HCT116 (cell line): ENCODE measurements around the gene MAGI3. TPM values are rescaled to one million over a fixed set of nuclear protein-coding genes. Genes with fewer than 3 reads are reported as not detected.

Source experiments
- ATAC-seq: fragments of 200-7000 bp; cut with Tn5 transposase; 2 replicates; pipeline ENCODE4 v1.9.1; 2020; ENCODE audit warnings: mild to moderate bottlenecking, moderate library complexity
- BruUV-seq: library from RNA; stranded (reverse); fragments of 400-500 nt; replicated peaks from 2 replicates; lab custom pipeline; 2021; lab: Mats Ljungman, UMichigan
- CTCF ChIA-PET: fragments of 300-600 bp; sonication (Branson Sonifier 250); formaldehyde crosslinking; loops from one replicate; lab custom pipeline; 2021; ENCODE audit warnings: antibody characterized with exemption; lab: Charles Lee
- POLR2A ChIA-PET: fragments of 300-600, 350-600 bp; sonication (Branson Sonifier 250); formaldehyde crosslinking; loops from one replicate; lab custom pipeline; 2021; ENCODE audit warnings: antibody characterized with exemption; lab: Charles Lee
- RAD21 ChIA-PET, 2 experiments: fragments of 300-600 bp; sonication (Branson Sonifier 250); formaldehyde crosslinking; loops; one replicate each; lab custom pipeline; 2023; ENCODE audit warnings: low total read pairs in 2 of 2; ENCODE audit not compliant: uncharacterized antibody in 2 of 2, unreplicated experiment in 2 of 2, low non-redundant PET in 1 of 2; lab: Charles Lee
- DNase-seq: peaks from one replicate; pipeline ENCODE4 v3.0.0-alpha.2; 2010; ENCODE audit warnings: low read depth, low spot score
- H2AFZ ChIP-seq: fragments of 200-600 bp; shearing (Covaris generic), sonication (generic); 2 replicates; pipeline ENCODE4 v1.6.1; 2017; ENCODE audit warnings: low read depth, mixed run types, mixed read lengths, antibody characterized with exemption, low read length; ENCODE audit not compliant: poor library complexity, severe bottlenecking
- H3K27ac ChIP-seq: 2 replicates; pipeline ENCODE4 v1.5.1; 2012; ENCODE audit warnings: low read depth, low read length
- H3K27me3 ChIP-seq: fragments of 200-600 bp; sonication (generic); 2 replicates; pipeline ENCODE4 v1.6.1; 2016; ENCODE audit warnings: mixed run types, low read length, mixed read lengths; ENCODE audit not compliant: insufficient read depth
- H3K36me3 ChIP-seq, 2 experiments: fragments of 200-500 bp in 1 of 2; fragments of 200-600 bp in 1 of 2; sonication (Bioruptor generic) in 1 of 2; sonication (generic) in 1 of 2; 2 replicates each; pipeline versions ENCODE4 v1.5.1 to v1.6.1; 2014 to 2016; ENCODE audit warnings: low read length in 2 of 2, inconsistent platforms in 1 of 2, mixed read lengths in 1 of 2, mixed run types in 1 of 2; ENCODE audit not compliant: insufficient read depth in 2 of 2, control insufficient read depth in 1 of 2
- H3K4me1 ChIP-seq, 2 experiments: fragments of 200-600 bp in 1 of 2; sonication (generic) in 1 of 2; 2 replicates each; pipeline versions ENCODE4 v1.5.1 to v1.6.1; 2012 to 2017; ENCODE audit warnings: low read length in 2 of 2, inconsistent platforms in 1 of 2, mild to moderate bottlenecking in 1 of 2, mixed read lengths in 1 of 2, mixed run types in 1 of 2, moderate library complexity in 1 of 2; ENCODE audit not compliant: insufficient read depth in 2 of 2, control insufficient read depth in 1 of 2
- H3K4me2 ChIP-seq: fragments of 200-600 bp; sonication (generic); 2 replicates; pipeline ENCODE4 v1.6.1; 2017; ENCODE audit warnings: mixed run types, low read length, mixed read lengths
- H3K4me3 ChIP-seq, 2 experiments: fragments of 200-600 bp in 1 of 2; sonication (generic) in 1 of 2; replicated peaks in 1 of 2; 2 replicates each; pipeline ENCODE4 v1.5.1; 2011 to 2016; ENCODE audit warnings: low read length in 2 of 2, control low read depth in 1 of 2, low read depth in 1 of 2, mild to moderate bottlenecking in 1 of 2, mixed read lengths in 1 of 2, mixed run types in 1 of 2
- H3K79me2 ChIP-seq: fragments of 200-600 bp; sonication (generic); 2 replicates; pipeline ENCODE4 v1.6.1; 2017; ENCODE audit warnings: mild to moderate bottlenecking, mixed run types, low read length, moderate library complexity, mixed read lengths; ENCODE audit not compliant: insufficient read depth
- H3K9ac ChIP-seq: fragments of 200-600 bp; sonication (generic); 2 replicates; pipeline ENCODE4 v1.6.1; 2016; ENCODE audit warnings: low read length, mixed read lengths
- H3K9me2 ChIP-seq: fragments of 200-600 bp; sonication (generic), shearing (Covaris generic); 2 replicates; pipeline ENCODE4 v1.6.1; 2017; ENCODE audit warnings: mixed run types, mild to moderate bottlenecking, moderate library complexity; ENCODE audit not compliant: insufficient read depth
- H3K9me3 ChIP-seq, 2 experiments: fragments of 200-500 bp in 1 of 2; fragments of 200-600 bp in 1 of 2; sonication (Bioruptor generic) in 1 of 2; sonication (generic) in 1 of 2; 2 replicates each; pipeline ENCODE4 v1.6.1; 2014 to 2017; ENCODE audit warnings: low read length in 2 of 2, mixed read lengths in 2 of 2, inconsistent platforms in 1 of 2, low read depth in 1 of 2, mild to moderate bottlenecking in 1 of 2, mixed run types in 1 of 2, moderate library complexity in 1 of 2; ENCODE audit not compliant: control insufficient read depth in 1 of 2, insufficient read depth in 1 of 2
- H4K20me1 ChIP-seq: fragments of 200-600 bp; sonication (generic), shearing (Covaris generic); 2 replicates; pipeline ENCODE4 v1.6.1; 2017; ENCODE audit warnings: mixed run types, mild to moderate bottlenecking, moderate library complexity; ENCODE audit not compliant: insufficient read depth
- CBX3 ChIP-seq: IDR thresholded peaks from 2 replicates; pipeline ENCODE4 v1.6.1; 2012; ENCODE audit warnings: low read depth
- CEBPB ChIP-seq: IDR thresholded peaks from 2 replicates; pipeline ENCODE4 v1.6.1; 2012; ENCODE audit warnings: low read depth
- EGR1 ChIP-seq: IDR thresholded peaks from 2 replicates; pipeline ENCODE4 v1.6.1; 2012; ENCODE audit warnings: low read depth
- JUND ChIP-seq: IDR thresholded peaks from 2 replicates; pipeline ENCODE4 v1.6.1; 2012
- POLR2A ChIP-seq: IDR thresholded peaks from 2 replicates; pipeline ENCODE4 v1.7.0; 2011; ENCODE audit warnings: borderline replicate concordance; ENCODE audit not compliant: insufficient read depth, insufficient read length; ENCODE audit errors: extremely low read depth
- POLR2AphosphoS5 ChIP-seq: IDR thresholded peaks from 2 replicates; pipeline ENCODE4 v1.6.1; 2011; ENCODE audit warnings: mild to moderate bottlenecking, low read depth, low read length, moderate library complexity
- RAD21 ChIP-seq: IDR thresholded peaks from 2 replicates; pipeline ENCODE4 v1.6.1; 2012; ENCODE audit warnings: low read depth, mild to moderate bottlenecking
- SP1 ChIP-seq: IDR thresholded peaks from 2 replicates; pipeline ENCODE4 v1.6.1; 2012; ENCODE audit warnings: low read depth
- SRF ChIP-seq: IDR thresholded peaks from 2 replicates; pipeline ENCODE4 v1.6.1; 2012; ENCODE audit warnings: low read depth
- TCF7L2 ChIP-seq: IDR thresholded peaks from 2 replicates; pipeline ENCODE4 v1.7.0; 2011; ENCODE audit warnings: borderline replicate concordance, inconsistent platforms; ENCODE audit not compliant: insufficient read depth, insufficient read length; ENCODE audit errors: extremely low read depth
- YY1 ChIP-seq: IDR thresholded peaks from 2 replicates; pipeline ENCODE4 v1.6.1; 2011; ENCODE audit warnings: low read length, low read depth, moderate library complexity, mild to moderate bottlenecking; ENCODE audit not compliant: insufficient replicate concordance; ENCODE audit errors: extremely low read depth
- ZNF274 ChIP-seq: fragments of 200-500 bp; sonication (Bioruptor generic); IDR thresholded peaks from 2 replicates; pipeline ENCODE4 v1.6.1; 2014; ENCODE audit warnings: mild to moderate bottlenecking, low read depth, low read length, inconsistent platforms
- intact Hi-C: fragments of 100-400 bp; cut with micrococcal nuclease; formaldehyde crosslinking; loops from 2 replicates; pipeline ENCODE4 v1.10.0; 2022
- total RNA-seq: library from RNA; stranded (reverse); gene quantifications from one replicate; pipeline ENCODE4 v1.2.1, GENCODE V29; 2021; ENCODE audit not compliant: unreplicated experiment
- TF ChIP-seq, protein P1 (sequence below): IDR thresholded peaks from 2 replicates; pipeline ENCODE4 v1.6.1; 2012
- TF ChIP-seq, protein P2 (sequence below): IDR thresholded peaks from 2 replicates; pipeline ENCODE4 v1.6.1; 2012
- TF ChIP-seq, protein P3 (sequence below), 3 experiments: fragments of 200-600 bp in 1 of 3; sonication (generic) in 1 of 3; IDR thresholded peaks in 2 of 3; conservative IDR thresholded peaks in 1 of 3; 2 replicates each; pipeline ENCODE4 v1.5.1; 2012 to 2017; ENCODE audit warnings: low read depth in 2 of 3, low read length in 2 of 3, antibody characterized with exemption in 1 of 3, borderline replicate concordance in 1 of 3, control low read depth in 1 of 3, mild to moderate bottlenecking in 1 of 3, mixed read lengths in 1 of 3, mixed run types in 1 of 3, moderate library complexity in 1 of 3; ENCODE audit not compliant: insufficient read depth in 1 of 3
- TF ChIP-seq, protein P4 (sequence below): IDR thresholded peaks from 2 replicates; pipeline ENCODE4 v1.6.1; 2011; ENCODE audit warnings: mild to moderate bottlenecking, low read length, moderate library complexity; ENCODE audit not compliant: insufficient replicate concordance; ENCODE audit errors: extremely low read depth
- TF ChIP-seq, protein P5 (sequence below): IDR thresholded peaks from 2 replicates; pipeline ENCODE4 v1.6.1; 2012; ENCODE audit warnings: low read depth

The MAGI3 gene
- total RNA-seq, 1 experiment from 2014 or later, result 11.8 TPM

DNA sequence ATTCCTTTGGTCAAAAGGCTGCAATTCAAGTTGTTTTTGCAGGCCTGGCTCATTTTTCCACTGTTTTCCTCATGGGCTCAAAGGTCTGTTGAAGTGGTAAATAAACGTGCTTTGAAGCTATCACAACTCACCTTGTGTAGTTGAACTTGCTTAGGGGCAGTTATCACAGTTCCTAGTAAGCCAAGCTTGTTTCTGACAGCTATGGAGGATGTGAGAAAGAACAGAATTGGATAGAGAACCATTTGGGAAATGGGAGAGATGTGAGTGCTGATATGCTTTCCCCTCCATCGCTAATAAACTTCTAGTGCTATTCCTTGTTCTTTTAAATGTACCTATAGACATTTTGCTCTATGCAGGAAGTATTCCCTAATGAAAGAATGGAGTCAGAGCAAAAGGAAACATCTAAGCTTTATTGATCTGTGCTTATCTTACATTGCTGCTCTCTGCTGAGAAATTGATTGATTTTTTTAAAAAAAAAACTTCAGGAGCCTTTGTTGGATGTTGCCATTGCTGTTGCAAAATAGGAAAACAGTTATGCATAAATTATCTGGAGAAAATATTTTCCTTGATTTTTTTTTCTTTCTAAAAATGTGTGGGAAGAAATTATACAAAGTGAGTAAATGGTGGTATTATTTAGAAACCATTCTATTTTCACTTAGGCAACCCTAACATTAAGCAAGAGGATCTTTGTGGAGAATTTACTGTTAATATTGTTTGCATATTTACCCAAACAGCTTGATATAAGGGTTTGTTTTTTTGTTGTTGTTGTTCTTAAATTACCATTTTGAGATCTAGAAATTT lies 118.2 kb downstream of the MAGI3 start:
- H3K9ac ChIP-seq, result no peak overlapping the region
- H4K20me1 ChIP-seq, result no peaks in the 10 kb centered on the region
- no peaks in the 10 kb centered on the region for H3K9me2 ChIP-seq
- H3K27me3 ChIP-seq, result no peaks in the 10 kb centered on the region
- H3K27ac ChIP-seq, result no peak overlapping the region
- no peaks in the 10 kb centered on the region for H3K36me3 ChIP-seq
- no peak for DNase-seq
- intact Hi-C loops, result no loop called here
- no peaks in the 10 kb centered on the region for H3K4me1 ChIP-seq
- RAD21 ChIA-PET, result no interaction called here
- peaks cover 9 to 11% of the 10 kb centered on the region in 2 experiments; a peak in 2 of 4 replicates for H3K9me3 ChIP-seq
- TF ChIP-seq TCF7L2 (no peak), RAD21 (no peak), JUND (no peak), SRF (no peak), ZNF274 (no peak), YY1 (no peak), POLR2AphosphoS5 (no peak), EGR1 (no peak), CBX3 (no peak), CEBPB (no peak), POLR2A (no peak), SP1 (no peak)
- TF ChIP-seq, protein P1, sequence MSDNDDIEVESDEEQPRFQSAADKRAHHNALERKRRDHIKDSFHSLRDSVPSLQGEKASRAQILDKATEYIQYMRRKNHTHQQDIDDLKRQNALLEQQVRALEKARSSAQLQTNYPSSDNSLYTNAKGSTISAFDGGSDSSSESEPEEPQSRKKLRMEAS, result no peak
- TF ChIP-seq, protein P2, sequence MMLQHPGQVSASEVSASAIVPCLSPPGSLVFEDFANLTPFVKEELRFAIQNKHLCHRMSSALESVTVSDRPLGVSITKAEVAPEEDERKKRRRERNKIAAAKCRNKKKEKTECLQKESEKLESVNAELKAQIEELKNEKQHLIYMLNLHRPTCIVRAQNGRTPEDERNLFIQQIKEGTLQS, result no peak
- TF ChIP-seq, protein P3, sequence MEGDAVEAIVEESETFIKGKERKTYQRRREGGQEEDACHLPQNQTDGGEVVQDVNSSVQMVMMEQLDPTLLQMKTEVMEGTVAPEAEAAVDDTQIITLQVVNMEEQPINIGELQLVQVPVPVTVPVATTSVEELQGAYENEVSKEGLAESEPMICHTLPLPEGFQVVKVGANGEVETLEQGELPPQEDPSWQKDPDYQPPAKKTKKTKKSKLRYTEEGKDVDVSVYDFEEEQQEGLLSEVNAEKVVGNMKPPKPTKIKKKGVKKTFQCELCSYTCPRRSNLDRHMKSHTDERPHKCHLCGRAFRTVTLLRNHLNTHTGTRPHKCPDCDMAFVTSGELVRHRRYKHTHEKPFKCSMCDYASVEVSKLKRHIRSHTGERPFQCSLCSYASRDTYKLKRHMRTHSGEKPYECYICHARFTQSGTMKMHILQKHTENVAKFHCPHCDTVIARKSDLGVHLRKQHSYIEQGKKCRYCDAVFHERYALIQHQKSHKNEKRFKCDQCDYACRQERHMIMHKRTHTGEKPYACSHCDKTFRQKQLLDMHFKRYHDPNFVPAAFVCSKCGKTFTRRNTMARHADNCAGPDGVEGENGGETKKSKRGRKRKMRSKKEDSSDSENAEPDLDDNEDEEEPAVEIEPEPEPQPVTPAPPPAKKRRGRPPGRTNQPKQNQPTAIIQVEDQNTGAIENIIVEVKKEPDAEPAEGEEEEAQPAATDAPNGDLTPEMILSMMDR (IDR thresholded peaks at IDR 0.05 in 2 of 3, conservative IDR thresholded peaks at IDR 0.05 in 1 of 3; ENCODE audit: borderline replicate concordance in 1 of 3, insufficient read depth in 1 of 3, low read depth in 2 of 3, low read length in 2 of 3), result no peak
- TF ChIP-seq, protein P4, sequence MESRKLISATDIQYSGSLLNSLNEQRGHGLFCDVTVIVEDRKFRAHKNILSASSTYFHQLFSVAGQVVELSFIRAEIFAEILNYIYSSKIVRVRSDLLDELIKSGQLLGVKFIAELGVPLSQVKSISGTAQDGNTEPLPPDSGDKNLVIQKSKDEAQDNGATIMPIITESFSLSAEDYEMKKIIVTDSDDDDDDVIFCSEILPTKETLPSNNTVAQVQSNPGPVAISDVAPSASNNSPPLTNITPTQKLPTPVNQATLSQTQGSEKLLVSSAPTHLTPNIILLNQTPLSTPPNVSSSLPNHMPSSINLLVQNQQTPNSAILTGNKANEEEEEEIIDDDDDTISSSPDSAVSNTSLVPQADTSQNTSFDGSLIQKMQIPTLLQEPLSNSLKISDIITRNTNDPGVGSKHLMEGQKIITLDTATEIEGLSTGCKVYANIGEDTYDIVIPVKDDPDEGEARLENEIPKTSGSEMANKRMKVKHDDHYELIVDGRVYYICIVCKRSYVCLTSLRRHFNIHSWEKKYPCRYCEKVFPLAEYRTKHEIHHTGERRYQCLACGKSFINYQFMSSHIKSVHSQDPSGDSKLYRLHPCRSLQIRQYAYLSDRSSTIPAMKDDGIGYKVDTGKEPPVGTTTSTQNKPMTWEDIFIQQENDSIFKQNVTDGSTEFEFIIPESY, result no peak
- TF ChIP-seq, protein P5, sequence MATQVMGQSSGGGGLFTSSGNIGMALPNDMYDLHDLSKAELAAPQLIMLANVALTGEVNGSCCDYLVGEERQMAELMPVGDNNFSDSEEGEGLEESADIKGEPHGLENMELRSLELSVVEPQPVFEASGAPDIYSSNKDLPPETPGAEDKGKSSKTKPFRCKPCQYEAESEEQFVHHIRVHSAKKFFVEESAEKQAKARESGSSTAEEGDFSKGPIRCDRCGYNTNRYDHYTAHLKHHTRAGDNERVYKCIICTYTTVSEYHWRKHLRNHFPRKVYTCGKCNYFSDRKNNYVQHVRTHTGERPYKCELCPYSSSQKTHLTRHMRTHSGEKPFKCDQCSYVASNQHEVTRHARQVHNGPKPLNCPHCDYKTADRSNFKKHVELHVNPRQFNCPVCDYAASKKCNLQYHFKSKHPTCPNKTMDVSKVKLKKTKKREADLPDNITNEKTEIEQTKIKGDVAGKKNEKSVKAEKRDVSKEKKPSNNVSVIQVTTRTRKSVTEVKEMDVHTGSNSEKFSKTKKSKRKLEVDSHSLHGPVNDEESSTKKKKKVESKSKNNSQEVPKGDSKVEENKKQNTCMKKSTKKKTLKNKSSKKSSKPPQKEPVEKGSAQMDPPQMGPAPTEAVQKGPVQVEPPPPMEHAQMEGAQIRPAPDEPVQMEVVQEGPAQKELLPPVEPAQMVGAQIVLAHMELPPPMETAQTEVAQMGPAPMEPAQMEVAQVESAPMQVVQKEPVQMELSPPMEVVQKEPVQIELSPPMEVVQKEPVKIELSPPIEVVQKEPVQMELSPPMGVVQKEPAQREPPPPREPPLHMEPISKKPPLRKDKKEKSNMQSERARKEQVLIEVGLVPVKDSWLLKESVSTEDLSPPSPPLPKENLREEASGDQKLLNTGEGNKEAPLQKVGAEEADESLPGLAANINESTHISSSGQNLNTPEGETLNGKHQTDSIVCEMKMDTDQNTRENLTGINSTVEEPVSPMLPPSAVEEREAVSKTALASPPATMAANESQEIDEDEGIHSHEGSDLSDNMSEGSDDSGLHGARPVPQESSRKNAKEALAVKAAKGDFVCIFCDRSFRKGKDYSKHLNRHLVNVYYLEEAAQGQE, result no peak
- TF ChIP-seq, all 23 proteins: peak for 0
- H3K4me2 ChIP-seq, result no peak overlapping the region
- ATAC-seq, result no peak
- BruUV-seq, result no TSS peak
- no peak overlapping the region for H2AFZ ChIP-seq
- CTCF ChIA-PET, result no interaction called here
- POLR2A ChIA-PET, result no interaction called here
- no peaks in the 10 kb centered on the region; the same call in 1 of the 2 replicates for H3K79me2 ChIP-seq
- H3K4me3 ChIP-seq, result no peak overlapping the region
